Upper lobe of left lung (tissue), 6 donors: ENCODE measurements around the gene ELFN2. TPM values are rescaled to one million over a fixed set of nuclear protein-coding genes. Genes with fewer than 3 reads are reported as not detected.

Experiments
- ATAC-seq, 2 donors: fragments of 200-7000 bp; cut with Tn5 transposase; one replicate each; pipeline ENCODE4 v1.9.1; 2022; ENCODE audit warnings: mild to moderate bottlenecking in 2 of 2, moderate library complexity in 2 of 2; ENCODE audit not compliant: low FRiP score in 2 of 2
- DNase-seq, 2 donors: peaks; one replicate each; pipeline ENCODE4 v3.0.0-alpha.2; 2019 to 2020
- H3K27ac ChIP-seq, 4 donors: fragments of 200-600 bp; sonication (generic); one replicate each; pipeline ENCODE4 v1.5.1; 2016 to 2019
- H3K27me3 ChIP-seq, 4 donors: fragments of 200-600 bp; sonication (generic); one replicate each; pipeline ENCODE4 v1.5.1; 2017 to 2019
- H3K36me3 ChIP-seq, 4 donors: fragments of 200-600 bp; sonication (generic); one replicate each; pipeline ENCODE4 v1.5.1; 2016 to 2019
- H3K4me1 ChIP-seq, 4 donors: fragments of 200-600 bp; sonication (generic); one replicate each; pipeline ENCODE4 v1.5.1; 2018 to 2019
- H3K4me3 ChIP-seq, 4 donors: fragments of 200-600 bp; sonication (generic); one replicate each; pipeline ENCODE4 v1.5.1; 2017 to 2019; ENCODE audit warnings: mild to moderate bottlenecking in 2 of 4, moderate library complexity in 1 of 4
- H3K9me3 ChIP-seq, 4 donors: fragments of 200-600 bp; sonication (generic); one replicate each; pipeline ENCODE4 v1.5.1; 2018 to 2019
- CTCF ChIP-seq, 6 experiments: fragments of 450-650 bp in 4 of 6; fragments of 200-600 bp in 2 of 6; sonication (generic) in 2 of 6; IDR thresholded peaks; one replicate each; pipeline ENCODE4 v1.5.1; 2016 to 2019; ENCODE audit warnings: antibody characterized with exemption in 6 of 6
- EP300 ChIP-seq, 4 donors: sonication (generic); formaldehyde crosslinking; IDR thresholded peaks; one replicate each; pipeline ENCODE4 v1.5.1; 2017; ENCODE audit warnings: antibody characterized with exemption in 4 of 4, control low read depth in 2 of 4
- POLR2A ChIP-seq, 4 donors: fragments of 450-650 bp; IDR thresholded peaks; one replicate each; pipeline ENCODE4 v1.5.1; 2016 to 2017; ENCODE audit warnings: antibody characterized with exemption in 4 of 4, mild to moderate bottlenecking in 2 of 4
- POLR2AphosphoS5 ChIP-seq, 2 donors: sonication (generic); formaldehyde crosslinking; IDR thresholded peaks; one replicate each; pipeline ENCODE4 v1.5.1; 2017; ENCODE audit warnings: antibody characterized with exemption in 2 of 2
- WGBS, 2 donors: methylation state at CpG; one replicate each; pipeline ENCODE4 v1.1.5; 2017 to 2018; 5-methylcytosine and 5-hydroxymethylcytosine counted together
- total RNA-seq, 6 donors: library from RNA; depleted of rRNA in 4 of 6; stranded (reverse); fragments of >200 nt in 4 of 6; gene quantifications; one replicate each; pipeline versions ENCODE4 v1.1.0 to v1.2.1, GENCODE V29; 2016 to 2021
- donor health status: DM: no; HTN: no; CAD: no; lungs with moderate emphysema.
- donor health status: DM: no; HTN: yes; CAD: no; lungs with severe emphysema.

ELFN2 gene
- 1 to 10 TPM in 5 of 6 donors, under 1 TPM in 1; 0.37 to 9.1 (median 4.5) TPM for total RNA-seq

- H3K4me3 ChIP-seq = peak within 1 kb of the TSS in 3 of 4 donors; percentile 52 to 58 (median 57)
- peaks cover 0 to 28% (median 18%) of the 10 kb centered on the region in 4 donors for H3K27me3 ChIP-seq
- peak within 1 kb of the TSS in 1 of 4 donors; percentile 65 for H3K27ac ChIP-seq
- peaks cover 7 to 22% (median 11%) of the 10 kb centered on the region in 4 donors for H3K4me1 ChIP-seq
- WGBS, 2 donors = 0% methylated on average over 1 to 46 of the region's 72 CpGs
- TF ChIP-seq CTCF (IDR thresholded peaks at IDR 0.05) (no peak), POLR2AphosphoS5 (IDR thresholded peaks at IDR 0.05) (no peak), POLR2A (IDR thresholded peaks at IDR 0.05) (no peak), EP300 (IDR thresholded peaks at IDR 0.05) (no peak)
- H3K9me3 ChIP-seq = no peaks in the 10 kb centered on the region
- ATAC-seq = no peak
- DNase-seq = peak in 1 of 2 donors; percentile 88
- no peaks in the 10 kb centered on the region for H3K36me3 ChIP-seq
Measured at GRCh38 chr22:37427135-37427710, at the start of gene ELFN2. TSS of gene ELFN2 (minus strand) at chr22:37427479. CDS start at chr22:37375534, 51,945 bp downstream.

- Histone ChIP-seq H3K4me1 (peaks cover 0 to 4% (median under 1%) of the 10 kb centered on the region in 4 donors), H3K27me3 (no peaks in the 10 kb centered on the region), H3K9me3 (no peaks in the 10 kb centered on the region), H3K4me3 (no peak overlapping the region), H3K27ac (no peak overlapping the region), H3K36me3 (peaks cover 0 to 69% (median 31%) of the 10 kb centered on the region in 4 donors)
- WGBS, 2 donors = 85 to 88% methylated on average over 11 to 14 of the region's 14 CpGs
- no peak for TF ChIP-seq POLR2AphosphoS5 (IDR thresholded peaks at IDR 0.05)
- no peak for TF ChIP-seq POLR2A (IDR thresholded peaks at IDR 0.05)
- TF ChIP-seq CTCF (IDR thresholded peaks at IDR 0.05) = no peak
- no peak for TF ChIP-seq EP300 (IDR thresholded peaks at IDR 0.05)
- DNase-seq (no peak), ATAC-seq (no peak)
Measured at GRCh38 chr22:37476389-37477329, 49.4 kb upstream of the ELFN2 start.

GRCh38 chr22:37474447-37475090 is 47.3 kb upstream of the ELFN2 start:
- no peak overlapping the region for H3K27ac ChIP-seq
- DNase-seq (no peak), ATAC-seq (no peak)
- H3K9me3 ChIP-seq = no peaks in the 10 kb centered on the region
- no peaks in the 10 kb centered on the region for H3K4me1 ChIP-seq
- H3K4me3 ChIP-seq = no peak overlapping the region
- WGBS, 2 donors = 84 to 90% methylated on average over 5 to 11 of the region's 11 CpGs
- TF ChIP-seq CTCF (IDR thresholded peaks at IDR 0.05) = no peak
- TF ChIP-seq POLR2A (IDR thresholded peaks at IDR 0.05) = no peak
- no peak for TF ChIP-seq POLR2AphosphoS5 (IDR thresholded peaks at IDR 0.05)
- TF ChIP-seq EP300 (IDR thresholded peaks at IDR 0.05) = no peak
- no peaks in the 10 kb centered on the region for H3K27me3 ChIP-seq
- peaks cover 0 to 67% (median 31%) of the 10 kb centered on the region in 4 donors for H3K36me3 ChIP-seq

GRCh38 chr22:37473437-37473946 is 46.2 kb upstream of the ELFN2 start:
- TF ChIP-seq EP300 (IDR thresholded peaks at IDR 0.05) (no peak), POLR2AphosphoS5 (IDR thresholded peaks at IDR 0.05) (no peak), POLR2A (IDR thresholded peaks at IDR 0.05) (no peak), CTCF (IDR thresholded peaks at IDR 0.05) (no peak)
- no peaks in the 10 kb centered on the region for H3K9me3 ChIP-seq
- ATAC-seq (no peak), DNase-seq (no peak)
- H3K4me1 ChIP-seq = no peaks in the 10 kb centered on the region
- H3K4me3 ChIP-seq = no peak overlapping the region
- WGBS, 2 donors = 78 to 81% methylated on average over 5 to 8 of the region's 8 CpGs
- H3K27ac ChIP-seq = no peak overlapping the region
- no peaks in the 10 kb centered on the region for H3K27me3 ChIP-seq
- H3K36me3 ChIP-seq = peaks cover 0 to 56% (median 28%) of the 10 kb centered on the region in 4 donors
